IPS-18c (cell line): Measurements from ENCODE around the gene RNF166.

Experiments used
- H3K4me3 ChIP-seq: 2 replicates; pipeline ENCODE4 v1.7.0; 2013; ENCODE audit warnings: low read depth, mild to moderate bottlenecking, low read length, moderate library complexity; ENCODE audit not compliant: insufficient read depth
- H3K9me3 ChIP-seq: one replicate; pipeline ENCODE4 v1.6.1; 2013; ENCODE audit warnings: mild to moderate bottlenecking, low read length, moderate library complexity; ENCODE audit not compliant: control insufficient read depth, insufficient read depth

The RNF166 gene

DNA sequence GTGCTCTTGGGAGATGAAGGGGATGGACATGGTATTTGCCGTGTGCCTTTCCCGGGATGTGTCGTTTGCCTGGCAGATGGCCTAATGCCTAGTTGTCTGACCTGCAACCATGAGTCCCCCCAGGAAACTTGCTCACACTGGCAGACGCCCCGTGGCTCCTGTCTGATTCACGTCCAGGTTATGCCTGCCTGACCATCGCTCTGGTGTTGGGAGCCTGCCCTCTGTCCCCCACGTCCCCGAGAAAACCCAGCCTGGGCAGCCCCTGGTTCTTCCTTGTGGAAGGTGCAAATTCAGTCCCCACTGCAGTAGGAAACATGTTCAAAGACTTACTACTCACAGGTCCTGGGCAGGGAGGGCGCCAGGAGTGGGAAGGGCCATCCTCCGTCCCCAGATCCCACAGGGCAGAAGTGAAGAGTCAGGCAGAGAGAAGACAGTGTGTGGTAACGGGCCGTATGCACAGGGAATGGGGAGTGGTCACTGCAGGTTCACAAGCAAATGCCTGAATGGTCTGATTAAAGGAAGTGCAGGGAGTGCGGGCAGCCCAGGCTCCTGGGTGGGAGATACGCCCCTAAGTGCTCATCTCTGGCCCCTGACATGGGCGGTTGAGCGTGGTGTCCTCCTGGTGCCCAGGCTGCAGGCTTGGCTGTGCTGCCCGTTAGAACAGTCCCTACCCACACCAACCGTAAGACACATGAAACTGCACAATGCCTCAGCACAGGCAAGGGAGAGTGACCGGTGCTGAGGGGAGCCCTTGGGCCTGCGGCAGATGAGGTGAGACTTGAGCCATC, 15.7 kb downstream of the RNF166 start:
- no peaks in the 10 kb centered on the region for H3K9me3 ChIP-seq
- no peak overlapping the region for H3K4me3 ChIP-seq

DNA sequence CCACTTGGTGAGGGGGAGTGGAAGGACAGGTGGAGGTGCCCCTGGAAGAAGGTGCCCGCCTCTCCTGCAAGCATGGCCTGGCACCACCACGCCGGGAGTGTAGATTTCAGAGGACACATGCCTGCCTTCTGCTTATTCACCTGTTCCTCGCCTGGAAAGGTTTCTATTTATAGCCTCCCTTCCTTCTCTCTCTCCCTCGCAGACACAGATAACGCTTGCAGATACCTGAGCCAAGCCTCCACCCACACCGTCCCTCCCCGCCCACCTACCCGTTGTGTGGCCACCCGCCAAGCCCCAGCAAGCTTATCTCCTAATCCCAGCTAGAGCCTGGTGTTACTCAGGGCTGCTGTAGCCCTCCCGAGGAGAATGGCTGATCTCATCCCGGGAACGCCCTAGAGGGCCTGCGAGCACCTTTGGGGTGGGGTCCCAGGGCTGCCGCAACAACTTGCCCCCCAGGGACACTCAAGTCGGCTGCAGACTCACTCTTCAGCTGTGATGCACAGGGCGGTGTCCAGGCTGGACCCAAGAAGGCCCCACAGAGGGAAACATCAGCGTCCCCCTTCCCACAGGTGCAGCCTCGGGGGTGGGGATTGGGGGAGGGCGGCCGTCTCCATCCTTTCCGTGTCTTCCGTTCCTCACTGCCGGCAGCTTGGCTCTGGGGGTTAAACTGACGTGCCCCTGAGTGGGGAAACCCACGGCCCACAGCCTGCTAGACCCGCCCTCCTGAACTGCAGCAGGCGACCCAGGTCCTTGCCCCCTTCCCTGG, 18.0 kb downstream of the RNF166 start:
- Histone ChIP-seq H3K4me3 (no peak overlapping the region), H3K9me3 (peaks cover 4% of the 10 kb centered on the region)

DNA sequence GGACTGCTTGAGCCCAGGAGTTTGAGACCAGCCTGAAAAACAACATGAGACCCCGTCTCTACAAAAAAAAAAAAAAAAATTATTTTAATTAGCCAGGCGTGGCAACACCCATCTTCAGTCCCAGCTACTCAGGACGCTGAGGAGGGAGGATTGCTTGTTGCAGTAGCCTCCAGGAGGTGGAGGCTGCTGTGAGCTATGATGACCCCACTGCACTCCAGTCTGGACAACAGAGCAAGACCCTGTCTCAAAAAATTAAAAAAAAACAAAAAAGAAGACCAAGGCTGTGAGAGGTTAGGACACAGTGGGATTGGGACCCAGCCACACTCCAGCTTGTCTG, 18.6 kb downstream of the RNF166 start:
- peaks cover 4% of the 10 kb centered on the region for H3K9me3 ChIP-seq
- no peak overlapping the region for H3K4me3 ChIP-seq

DNA sequence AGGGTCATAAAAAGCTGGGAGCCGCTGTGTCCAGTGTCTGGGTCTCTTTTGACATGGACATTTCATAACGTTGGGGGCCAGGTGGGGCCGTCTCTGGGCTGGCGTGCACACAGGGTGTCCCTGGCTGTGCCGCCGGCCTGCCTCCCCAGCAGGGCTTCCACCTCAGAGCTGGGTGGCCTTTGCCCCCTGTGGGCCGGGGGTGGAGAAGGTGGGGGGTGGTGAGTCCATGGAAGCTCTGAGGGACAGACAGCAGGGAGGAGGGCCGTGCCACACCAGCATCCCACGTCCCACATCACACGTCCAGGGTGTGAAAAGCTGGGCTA, 19.0 kb downstream of the RNF166 start:
- Histone ChIP-seq H3K9me3 (peaks cover 4% of the 10 kb centered on the region), H3K4me3 (no peak overlapping the region)

DNA sequence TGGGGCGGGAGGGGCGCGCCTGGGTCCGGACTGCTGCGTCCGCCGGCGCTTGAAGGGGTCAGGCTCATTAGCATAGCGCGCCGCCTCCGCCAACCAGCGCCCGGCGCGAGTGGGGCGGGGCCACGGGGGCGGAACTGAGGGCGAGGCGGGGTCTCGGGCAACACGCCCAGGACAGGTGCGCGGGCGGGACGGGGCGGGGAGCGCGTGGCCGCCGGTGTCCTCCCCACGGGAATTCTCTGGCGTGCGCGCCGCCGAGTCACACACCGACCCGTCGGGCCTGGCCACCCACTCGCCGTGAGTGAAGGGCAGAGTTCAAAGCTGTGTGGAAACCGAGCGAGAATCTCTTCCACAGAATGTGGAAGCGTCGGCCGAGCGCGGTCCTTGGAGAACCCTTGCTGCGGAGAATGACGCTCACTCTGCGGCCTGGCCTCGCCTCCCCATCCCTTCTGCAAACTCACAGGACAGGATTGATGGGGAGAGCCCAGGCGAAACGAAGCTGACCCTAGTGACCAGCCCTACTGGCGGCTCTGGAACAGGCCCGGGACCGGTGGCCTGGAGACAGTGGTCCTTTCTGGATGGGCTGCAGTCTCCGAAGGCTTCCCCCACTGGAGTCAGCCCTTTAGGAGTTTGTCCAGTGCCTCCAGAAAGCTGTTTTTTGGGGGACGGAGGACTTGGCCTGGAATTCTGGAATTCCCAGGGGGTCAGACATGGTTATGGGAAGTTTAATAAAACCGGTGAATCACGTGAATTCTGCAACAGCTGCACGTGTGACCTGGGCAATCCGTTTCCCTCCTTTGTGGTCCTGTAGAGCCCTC, 19.6 kb downstream of the RNF166 start, which contains the start of gene SNAI3:
SNAI3 (minus strand) TSS at position 69 of the 815 bp plus-strand sequence. CDS start 101 bp downstream, outside the sequence.
- peaks cover 4% of the 10 kb centered on the region for H3K9me3 ChIP-seq
- H3K4me3 ChIP-seq, result peak within 1 kb of the TSS; percentile 60

DNA sequence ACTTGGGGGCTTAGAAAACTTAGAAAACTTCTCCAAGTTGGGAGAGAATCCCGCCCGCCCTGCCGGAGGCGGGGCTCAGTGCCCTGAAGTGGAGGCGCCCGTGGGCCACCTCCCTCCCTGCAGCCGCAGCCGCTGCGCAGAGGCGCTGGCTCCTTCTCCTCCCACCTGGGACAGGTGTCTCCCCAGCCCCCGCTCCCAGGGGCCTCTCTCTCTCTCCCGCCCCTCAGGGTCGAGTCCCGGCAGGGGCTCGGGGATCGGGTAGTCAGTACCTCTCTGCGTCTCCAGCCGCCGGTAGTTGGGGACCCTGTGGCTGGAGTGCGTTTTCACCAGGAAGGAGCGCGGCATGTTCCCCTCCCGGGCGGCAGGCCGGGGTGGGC, 20.2 kb downstream of the RNF166 start:
- Histone ChIP-seq H3K9me3 (peaks cover 4% of the 10 kb centered on the region), H3K4me3 (peak overlapping the region; percentile 60)

DNA sequence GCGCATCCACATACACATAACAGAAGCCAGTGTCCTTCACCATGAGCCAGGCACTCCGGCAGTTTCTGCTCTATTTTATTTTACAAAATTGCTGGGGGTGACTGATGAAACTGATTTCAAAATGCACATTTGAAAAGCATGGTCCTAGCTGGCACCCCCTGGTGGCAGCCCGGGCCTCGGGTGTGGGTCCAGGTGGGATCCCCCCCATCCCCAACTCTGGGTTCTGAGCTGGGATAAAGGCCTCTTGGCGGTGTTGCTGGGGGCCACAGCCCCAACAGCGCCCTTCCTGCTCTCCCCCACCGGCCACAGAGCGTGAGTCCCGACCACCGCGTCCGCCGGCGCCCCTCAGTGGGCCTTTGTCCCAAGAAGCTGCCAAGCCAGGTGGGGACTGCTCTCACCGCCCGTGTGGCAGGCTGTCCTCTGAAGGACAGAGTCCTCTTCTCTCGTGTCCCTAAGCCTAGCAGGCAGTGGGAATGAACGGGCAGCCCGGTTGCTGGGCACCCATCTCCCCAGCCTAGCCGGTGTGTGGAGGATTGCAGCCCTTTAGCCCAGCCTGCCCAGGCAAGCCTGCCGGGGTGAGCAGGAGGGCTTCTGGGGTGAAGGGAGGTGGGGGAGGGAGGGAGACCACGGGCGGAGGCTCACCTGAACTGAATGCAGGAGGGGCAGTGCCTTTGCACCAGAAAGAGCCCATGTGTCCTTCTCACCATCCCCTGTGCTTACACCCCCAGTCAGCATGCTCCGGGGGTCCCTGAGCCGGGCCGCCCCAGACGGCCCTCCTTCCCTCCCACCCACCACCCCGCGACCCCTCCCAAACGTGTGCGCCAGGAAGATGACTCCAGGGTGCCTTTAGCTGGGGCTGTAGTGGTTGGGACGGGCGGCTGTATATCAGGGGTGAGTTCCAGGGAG, 20.8 kb downstream of the RNF166 start:
- Histone ChIP-seq H3K4me3 (peak overlapping the region; percentile 60), H3K9me3 (peaks cover 4% of the 10 kb centered on the region)

DNA sequence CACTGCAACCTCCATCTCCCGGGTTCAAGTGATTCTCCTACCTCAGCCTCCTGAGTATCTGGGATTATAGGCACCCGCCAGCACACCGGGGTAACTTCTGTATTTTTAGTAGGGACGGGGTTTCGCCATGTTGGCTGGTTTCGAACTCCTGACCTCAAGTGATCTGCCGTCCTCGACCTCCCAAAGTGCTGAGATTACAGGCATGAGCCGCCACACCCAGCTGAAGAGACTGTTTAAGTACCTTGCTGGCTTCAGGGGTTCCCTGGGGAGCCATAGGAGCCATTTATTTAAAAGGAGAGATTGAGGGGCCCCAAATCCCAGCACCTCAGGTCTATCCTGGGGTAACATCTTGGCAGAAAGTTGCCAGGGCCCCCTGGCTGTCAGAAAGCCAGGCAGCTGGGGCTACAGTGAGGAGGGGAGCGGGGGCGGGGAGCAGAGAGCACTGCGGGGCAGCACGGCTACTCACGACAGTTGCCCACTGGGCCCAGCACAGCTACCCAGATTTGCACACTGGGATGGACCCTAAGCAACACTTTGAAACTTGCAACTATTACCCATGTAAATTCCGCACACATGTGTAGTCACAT, 21.5 kb downstream of the RNF166 start:
- Histone ChIP-seq H3K9me3 (peaks cover 4% of the 10 kb centered on the region), H3K4me3 (peak overlapping the region; percentile 60; the same call in 1 of the 2 replicates)

DNA sequence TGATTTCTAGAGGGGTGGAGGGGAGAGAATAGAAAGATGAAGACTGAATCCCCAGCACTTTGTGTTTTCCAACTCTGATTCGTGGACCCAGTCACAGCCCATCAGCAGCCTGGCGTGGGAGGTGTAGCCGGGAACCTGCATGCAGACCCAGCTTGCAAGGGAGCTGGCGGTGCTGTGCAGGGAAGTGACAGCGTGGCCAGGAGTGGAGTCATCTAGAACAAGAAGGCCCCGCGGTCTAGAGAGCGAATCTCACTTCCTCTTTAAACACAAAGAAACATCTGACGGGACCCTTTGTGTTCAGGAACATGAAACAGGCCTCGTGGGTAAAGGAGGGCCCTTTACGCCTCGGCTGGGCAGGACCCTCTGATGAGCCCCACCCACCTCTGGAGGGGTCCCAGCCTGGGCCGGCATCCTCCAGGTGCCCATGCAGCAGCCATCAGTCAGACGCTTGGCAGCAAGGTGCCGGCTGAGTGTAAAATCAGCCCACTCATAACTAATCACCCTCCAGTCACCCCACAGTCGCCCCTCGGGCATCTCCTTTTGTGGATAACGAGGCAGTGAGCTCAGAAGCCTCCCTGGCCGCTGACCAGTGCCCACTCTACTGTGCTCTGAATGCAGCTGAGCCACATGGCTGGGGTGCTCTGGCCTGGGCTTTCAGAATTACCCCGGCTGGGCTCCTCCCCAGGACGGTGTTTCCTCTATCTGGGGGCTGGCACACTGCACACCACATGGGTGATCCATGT, 24.3 kb downstream of the RNF166 start:
- H3K9me3 ChIP-seq, result peaks cover 4% of the 10 kb centered on the region
- no peak overlapping the region for H3K4me3 ChIP-seq

DNA sequence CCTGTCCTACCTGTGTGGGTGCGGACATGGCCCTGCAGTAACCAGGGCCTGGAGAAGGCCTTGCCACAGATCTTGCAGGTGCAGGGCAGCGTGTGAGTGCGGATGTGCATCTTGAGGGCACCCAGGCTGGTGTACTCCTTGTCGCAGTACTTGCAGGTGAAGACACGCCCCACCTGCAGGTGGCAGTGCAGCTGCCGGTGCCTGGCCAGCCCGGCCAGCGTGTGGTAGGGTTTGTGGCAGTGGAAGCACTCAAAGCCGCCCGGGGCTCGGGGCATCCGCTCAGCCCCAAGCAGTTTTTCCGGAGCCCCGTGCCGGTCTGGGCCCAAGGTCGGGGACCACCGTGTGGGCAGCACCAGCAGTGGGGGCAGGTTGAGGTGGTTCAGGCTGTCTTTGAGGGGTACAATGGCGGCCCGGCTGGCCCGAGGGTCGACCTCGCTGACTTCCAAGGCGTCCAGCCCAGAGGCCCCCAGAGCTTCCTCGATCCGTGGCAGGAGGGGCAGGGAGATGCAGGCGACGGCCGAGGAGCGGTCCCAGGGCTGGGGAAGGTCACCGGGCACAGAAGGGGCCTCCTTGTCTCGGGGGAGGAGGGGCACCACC, 25.0 kb downstream of the RNF166 start:
- H3K9me3 ChIP-seq, result peaks cover 4% of the 10 kb centered on the region
- no peak overlapping the region for H3K4me3 ChIP-seq

DNA sequence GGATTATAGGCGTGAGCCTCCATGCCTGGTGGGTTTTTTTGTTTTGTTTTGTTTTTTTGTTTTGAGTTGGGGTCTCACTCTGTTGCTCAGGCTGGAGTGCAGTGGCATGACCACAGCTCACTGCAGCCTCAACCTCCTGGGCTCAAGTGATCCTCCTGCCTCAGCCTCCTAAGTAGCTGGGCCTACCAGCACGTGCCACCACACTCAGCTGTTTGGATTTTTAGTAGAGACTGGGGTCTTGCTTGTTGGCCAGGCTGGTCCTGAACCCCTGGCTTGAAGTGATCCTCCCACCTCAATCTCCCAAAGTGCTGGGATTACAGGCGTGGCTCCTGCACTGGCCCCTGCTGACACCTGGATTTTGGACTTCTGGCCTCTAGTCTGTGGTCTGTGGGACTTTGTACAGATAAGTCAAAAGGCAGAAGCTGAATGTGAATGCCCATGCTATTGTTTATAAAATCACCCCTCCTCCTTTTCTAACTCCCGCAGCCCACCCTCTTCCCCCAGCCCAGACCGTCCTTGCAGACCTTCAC, 25.6 kb downstream of the RNF166 start:
- H3K4me3 ChIP-seq, result no peak overlapping the region
- H3K9me3 ChIP-seq, result peaks cover 4% of the 10 kb centered on the region

DNA sequence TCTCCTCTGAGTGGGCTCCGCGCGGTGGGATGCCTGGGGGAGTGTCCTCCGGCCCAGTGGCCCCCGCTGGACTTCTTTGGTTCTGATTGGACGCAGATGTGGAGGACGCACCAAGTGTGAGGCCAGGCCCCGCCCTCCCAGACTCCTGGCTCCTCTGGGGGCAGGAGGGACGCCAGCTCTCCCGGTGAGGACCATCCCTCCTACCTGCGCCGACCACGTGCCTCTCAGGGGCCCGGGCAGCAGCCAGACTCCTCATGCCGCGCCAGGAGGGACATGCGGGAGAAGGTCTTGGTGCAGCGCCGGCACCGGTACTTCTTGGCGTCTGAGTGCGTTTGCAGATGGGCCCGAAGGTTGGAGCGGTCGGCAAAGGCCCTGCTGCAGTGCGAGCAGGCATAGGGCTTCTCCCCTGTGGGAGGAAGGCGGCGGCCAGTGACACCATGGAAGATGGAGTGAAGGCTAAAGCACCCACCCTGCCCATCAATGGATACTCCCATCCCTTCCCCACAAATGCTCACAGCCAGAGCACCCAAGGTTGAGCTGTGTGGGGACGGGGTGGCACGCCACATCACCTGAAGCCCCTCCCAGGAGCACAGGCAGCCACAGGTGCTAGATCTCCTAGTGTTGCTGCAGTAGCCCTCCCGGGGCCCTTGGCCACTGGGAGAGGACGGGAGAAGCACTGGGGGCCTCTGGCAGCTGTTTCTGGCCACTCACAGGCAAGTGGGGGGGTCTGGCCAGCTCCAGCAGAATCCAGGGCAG, 27.8 kb downstream of the RNF166 start:
- Histone ChIP-seq H3K4me3 (no peak overlapping the region), H3K9me3 (no peaks in the 10 kb centered on the region)

DNA sequence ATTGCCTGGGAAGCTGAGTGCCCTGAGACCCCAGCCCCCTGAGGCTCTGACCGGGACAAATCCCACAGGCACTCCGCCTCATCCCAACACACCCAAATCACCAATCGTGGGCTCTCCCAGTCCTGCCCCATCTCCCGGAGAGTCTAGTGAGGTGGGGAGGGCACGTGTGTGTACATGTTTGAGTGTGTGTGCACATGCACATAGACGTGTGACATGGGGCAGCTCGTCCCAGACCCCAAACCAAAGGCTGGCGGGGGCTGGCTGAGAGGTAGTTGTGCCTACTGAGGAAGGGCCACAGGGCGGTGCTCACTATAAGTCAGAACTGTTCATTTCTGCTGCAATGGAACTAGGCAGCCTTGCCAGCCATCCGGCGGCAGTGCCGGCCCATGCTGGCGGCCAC, 28.5 kb downstream of the RNF166 start:
- no peaks in the 10 kb centered on the region for H3K9me3 ChIP-seq
- H3K4me3 ChIP-seq, result no peak overlapping the region

DNA sequence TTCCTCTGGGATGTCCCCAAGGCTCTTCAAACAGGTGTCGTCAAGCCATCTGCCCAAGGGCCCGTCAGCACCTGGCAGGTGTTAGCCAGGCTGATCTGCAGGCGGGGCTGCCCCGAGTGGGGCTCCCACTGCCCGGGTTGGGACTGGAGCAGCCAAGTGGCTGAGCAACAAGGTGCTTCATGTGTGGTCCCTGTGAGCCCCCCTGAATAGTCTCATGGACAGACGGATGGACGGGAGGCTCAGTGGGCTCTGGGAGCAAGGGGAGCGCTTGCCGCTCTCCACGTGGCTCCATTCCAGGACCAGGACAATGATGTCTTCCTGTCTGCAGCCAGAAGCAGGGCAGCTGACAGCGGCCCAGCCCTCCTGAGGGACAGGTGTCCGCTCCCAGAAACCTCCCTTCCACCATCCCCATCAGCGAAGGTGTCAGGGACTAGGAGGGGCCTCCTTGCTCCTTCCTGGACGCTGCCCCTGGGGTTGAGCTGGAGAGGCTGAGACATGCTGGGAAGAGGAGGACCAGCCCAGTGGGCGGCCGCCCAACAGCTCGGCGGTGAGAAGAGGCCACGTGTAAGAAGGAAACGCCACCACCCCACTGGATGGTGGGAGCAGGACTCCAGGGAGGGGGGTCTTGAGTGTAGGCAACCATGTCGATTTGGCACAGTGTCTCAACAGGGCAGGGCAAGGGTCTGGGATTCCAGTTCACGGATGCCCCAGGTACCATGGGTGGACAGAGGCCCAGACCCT, 29.5 kb downstream of the RNF166 start:
- Histone ChIP-seq H3K4me3 (no peak overlapping the region), H3K9me3 (no peaks in the 10 kb centered on the region)
